Neural progenitor cell (in vitro differentiated cells): ENCODE data around the gene FYB2. TPM values are rescaled to one million over a fixed set of nuclear protein-coding genes. Genes with fewer than 3 reads are reported as not detected.

Experiments used
- DNase-seq: peaks from one replicate; pipeline ENCODE4 v3.0.0-alpha.2; 2016; ENCODE audit warnings: low spot score
- H2AFZ ChIP-seq: fragments of 200-600 bp; sonication (generic); replicated peaks from 2 replicates; pipeline ENCODE4 v1.6.1; 2016; ENCODE audit warnings: antibody characterized with exemption
- H3F3A ChIP-seq: fragments of 200-600 bp; sonication (generic); 2 replicates; pipeline ENCODE4 v1.6.1; 2016; ENCODE audit warnings: antibody characterized with exemption, low read depth
- H3K27ac ChIP-seq: fragments of 200-600 bp; sonication (generic); 2 replicates; pipeline ENCODE4 v1.5.1; 2016; ENCODE audit warnings: mild to moderate bottlenecking
- H3K27me3 ChIP-seq: fragments of 200-600 bp; sonication (generic); 2 replicates; pipeline ENCODE4 v1.6.1; 2016; ENCODE audit warnings: mild to moderate bottlenecking, moderate library complexity
- H3K36me3 ChIP-seq: fragments of 200-600 bp; sonication (generic); 2 replicates; pipeline ENCODE4 v1.5.1; 2016
- H3K4me1 ChIP-seq: fragments of 200-600 bp; sonication (generic); 2 replicates; pipeline ENCODE4 v1.6.1; 2016; ENCODE audit warnings: mixed run types
- H3K4me2 ChIP-seq: fragments of 200-600 bp; sonication (generic); 2 replicates; pipeline ENCODE4 v1.6.1; 2016
- H3K4me3 ChIP-seq: fragments of 200-600 bp; sonication (generic); 2 replicates; pipeline ENCODE4 v1.5.1; 2016
- H3K79me2 ChIP-seq: fragments of 200-600 bp; sonication (generic); 2 replicates; pipeline ENCODE4 v1.6.1; 2016; ENCODE audit warnings: low read depth
- H3K9ac ChIP-seq: fragments of 200-600 bp; sonication (generic); 2 replicates; pipeline ENCODE4 v1.6.1; 2016
- H3K9me3 ChIP-seq: fragments of 200-600 bp; sonication (generic); 2 replicates; pipeline ENCODE4 v1.5.1; 2016; ENCODE audit warnings: low read depth
- H4K20me1 ChIP-seq: fragments of 200-600 bp; sonication (generic); 2 replicates; pipeline ENCODE4 v1.6.1; 2016; ENCODE audit warnings: low read depth
- H3K27ac Mint-ChIP-seq: 3 replicates; pipeline ENCODE4 v1.8.0; 2021; ENCODE audit warnings: mixed read lengths
- H3K27me3 Mint-ChIP-seq: 2 replicates; pipeline ENCODE4 v1.8.0; 2022; ENCODE audit warnings: low read depth, mild to moderate bottlenecking, inconsistent platforms, moderate library complexity, mixed read lengths; ENCODE audit not compliant: insufficient read depth
- H3K36me3 Mint-ChIP-seq: 3 replicates; pipeline ENCODE4 v1.8.0; 2021; ENCODE audit warnings: mixed read lengths
- H3K4me1 Mint-ChIP-seq: 3 replicates; pipeline ENCODE4 v1.8.0; 2021; ENCODE audit warnings: mixed read lengths
- H3K4me3 Mint-ChIP-seq: 3 replicates; pipeline ENCODE4 v1.8.0; 2021; ENCODE audit warnings: mild to moderate bottlenecking, moderate library complexity, mixed read lengths
- H3K9me3 Mint-ChIP-seq: 3 replicates; pipeline ENCODE4 v1.8.0; 2020; ENCODE audit warnings: mixed read lengths
- CTCF ChIP-seq: fragments of 200-600 bp; sonication (generic); IDR thresholded peaks from 2 replicates; pipeline ENCODE4 v1.5.1; 2017; ENCODE audit warnings: antibody characterized with exemption, mild to moderate bottlenecking
- EZH2 ChIP-seq: fragments of 200-600 bp; sonication (generic); IDR thresholded peaks from 2 replicates; pipeline ENCODE4 v1.6.1; 2017; ENCODE audit warnings: antibody characterized with exemption, mild to moderate bottlenecking, moderate library complexity
- EZH2phosphoT487 ChIP-seq: fragments of 200-600 bp; sonication (generic); IDR thresholded peaks from 2 replicates; pipeline ENCODE4 v1.6.1; 2017; ENCODE audit warnings: antibody characterized with exemption
- total RNA-seq: library from RNA; depleted of rRNA; stranded (reverse); fragments of >200 nt; gene quantifications from 2 replicates; pipeline ENCODE4 v1.2.3, GENCODE V29; 2015; ENCODE audit warnings: low replicate concordance

The FYB2 gene
- total RNA-seq, 1 donor from 2014 or later, result 8.9 TPM

DNA sequence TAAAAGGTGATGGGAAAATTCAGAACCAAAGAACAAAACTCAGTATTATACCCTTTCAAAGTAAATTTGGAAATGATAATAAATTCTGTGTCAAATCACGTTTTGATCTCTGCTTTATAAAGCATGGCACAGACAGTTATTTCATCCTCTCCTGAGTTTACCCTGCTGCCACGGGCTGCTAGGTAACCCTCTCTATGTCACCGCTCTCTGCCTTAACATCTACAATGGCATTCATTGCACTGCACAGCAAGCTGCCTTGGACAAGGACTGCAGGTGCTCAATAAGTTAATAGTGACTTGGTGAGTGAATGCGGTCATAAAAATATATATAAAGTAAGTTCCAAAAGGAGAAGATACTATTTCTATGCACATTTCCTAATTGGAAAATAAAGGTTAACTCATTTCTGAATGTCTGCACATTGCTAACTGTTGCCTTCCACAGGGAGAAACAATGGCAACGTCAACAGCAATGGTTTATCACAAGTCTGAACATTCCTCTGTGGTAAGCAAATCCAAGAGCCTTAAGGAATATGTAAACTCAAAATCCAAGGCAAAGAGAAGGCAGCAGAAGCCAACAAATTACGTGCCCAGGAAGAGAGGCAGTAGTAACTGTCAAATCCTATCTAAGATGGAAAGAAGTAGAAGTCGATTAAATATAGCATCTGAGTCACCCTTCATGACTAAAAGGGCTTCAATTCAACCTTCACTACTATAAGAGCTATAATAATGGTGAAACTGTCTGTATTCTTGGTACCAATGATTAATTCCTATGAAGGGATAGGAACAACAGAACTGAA lies 19.4 kb downstream of the FYB2 start:
- H4K20me1 ChIP-seq, result no peaks in the 10 kb centered on the region
- no peak overlapping the region for H3K9ac ChIP-seq
- no peak overlapping the region for H3K27ac Mint-ChIP-seq
- H3K4me2 ChIP-seq, result no peak overlapping the region
- H3K9me3 Mint-ChIP-seq, result no peaks in the 10 kb centered on the region
- H3K27ac ChIP-seq, result no peak overlapping the region
- no peaks in the 10 kb centered on the region for H3K79me2 ChIP-seq
- H3F3A ChIP-seq, result peaks cover 13% of the 10 kb centered on the region
- TF ChIP-seq CTCF (no peak), EZH2 (no peak), EZH2phosphoT487 (no peak)
- H3K4me3 Mint-ChIP-seq, result no peak overlapping the region
- peaks cover 26% of the 10 kb centered on the region for H3K4me1 ChIP-seq
- peaks cover 28% of the 10 kb centered on the region for H3K4me1 Mint-ChIP-seq
- no peaks in the 10 kb centered on the region for H3K27me3 ChIP-seq
- H3K27me3 Mint-ChIP-seq, result no peaks in the 10 kb centered on the region
- no peak overlapping the region for H2AFZ ChIP-seq
- no peak overlapping the region for H3K4me3 ChIP-seq
- no peaks in the 10 kb centered on the region for H3K36me3 Mint-ChIP-seq
- no peaks in the 10 kb centered on the region for H3K9me3 ChIP-seq
- no peak for DNase-seq
- no peaks in the 10 kb centered on the region for H3K36me3 ChIP-seq

GRCh38 chr1:56798053-56798471 lies 21.1 kb downstream of the FYB2 start:
- H3K9ac ChIP-seq, result no peak overlapping the region
- H3K4me1 Mint-ChIP-seq, result peaks cover 28% of the 10 kb centered on the region
- H3K4me1 ChIP-seq, result peaks cover 26% of the 10 kb centered on the region
- peak overlapping the region; percentile 21 for H3K4me2 ChIP-seq
- TF ChIP-seq EZH2phosphoT487 (no peak), CTCF (no peak), EZH2 (no peak)
- no peaks in the 10 kb centered on the region for H3K36me3 ChIP-seq
- H4K20me1 ChIP-seq, result no peaks in the 10 kb centered on the region
- DNase-seq, result peak; percentile 42
- H3K27me3 ChIP-seq, result no peaks in the 10 kb centered on the region
- H3K36me3 Mint-ChIP-seq, result no peaks in the 10 kb centered on the region
- peak overlapping the region; percentile 58 for H3K27ac ChIP-seq
- no peaks in the 10 kb centered on the region for H3K9me3 Mint-ChIP-seq
- H3K79me2 ChIP-seq, result no peaks in the 10 kb centered on the region
- no peak overlapping the region for H3K4me3 Mint-ChIP-seq
- H3K4me3 ChIP-seq, result no peak overlapping the region
- peaks cover 3% of the 10 kb centered on the region for H3K27me3 Mint-ChIP-seq
- no peak overlapping the region for H3K27ac Mint-ChIP-seq
- H3F3A ChIP-seq, result peaks cover 13% of the 10 kb centered on the region
- no peaks in the 10 kb centered on the region for H3K9me3 ChIP-seq
- H2AFZ ChIP-seq, result no peak overlapping the region

GRCh38 chr1:56797065-56797685 lies 22.0 kb downstream of the FYB2 start:
- no peak for DNase-seq
- no peak overlapping the region for H3K4me2 ChIP-seq
- peaks cover 26% of the 10 kb centered on the region for H3K4me1 ChIP-seq
- Mint-ChIP-seq H3K27ac (peak overlapping the region; percentile 64), H3K9me3 (no peaks in the 10 kb centered on the region), H3K27me3 (peaks cover 3% of the 10 kb centered on the region), H3K4me1 (peaks cover 28% of the 10 kb centered on the region), H3K36me3 (no peaks in the 10 kb centered on the region), H3K4me3 (no peak overlapping the region)
- no peak overlapping the region for H3K4me3 ChIP-seq
- no peak for TF ChIP-seq EZH2
- TF ChIP-seq CTCF, result no peak
- no peak for TF ChIP-seq EZH2phosphoT487
- H3K36me3 ChIP-seq, result no peaks in the 10 kb centered on the region
- no peak overlapping the region for H2AFZ ChIP-seq
- no peak overlapping the region for H3K9ac ChIP-seq
- H3F3A ChIP-seq, result peaks cover 13% of the 10 kb centered on the region
- no peaks in the 10 kb centered on the region for H4K20me1 ChIP-seq
- H3K79me2 ChIP-seq, result no peaks in the 10 kb centered on the region
- H3K9me3 ChIP-seq, result no peaks in the 10 kb centered on the region
- no peak overlapping the region for H3K27ac ChIP-seq
- H3K27me3 ChIP-seq, result no peaks in the 10 kb centered on the region
